Neuron (in vitro differentiated cells): ENCODE data around the gene GPD1.
A peak's percentile ranks its signal among the peaks of the same experiment; 100 is the strongest.

ENCODE experiments used
- H2AFZ ChIP-seq: one replicate; pipeline ENCODE4 v1.6.1; 2013; ENCODE audit warnings: low read depth, mild to moderate bottlenecking, inconsistent platforms, low read length, moderate library complexity
- H3K27me3 ChIP-seq: one replicate; pipeline ENCODE4 v1.6.1; 2013; ENCODE audit warnings: low read length; ENCODE audit not compliant: insufficient read depth
- H3K36me3 ChIP-seq: one replicate; pipeline ENCODE4 v1.6.1; 2013; ENCODE audit warnings: low read length; ENCODE audit not compliant: insufficient read depth
- H3K4me1 ChIP-seq: one replicate; pipeline ENCODE4 v1.6.1; 2013; ENCODE audit warnings: low read length; ENCODE audit not compliant: insufficient read depth
- H3K4me3 ChIP-seq: 2 replicates; pipeline ENCODE4 v1.5.1; 2013; ENCODE audit warnings: mild to moderate bottlenecking, low read length, moderate library complexity
- H3K9me3 ChIP-seq: one replicate; pipeline ENCODE4 v1.6.1; 2013; ENCODE audit warnings: low read length

Gene GPD1

GRCh38 chr12:50065726-50066310 is 38.0 kb upstream of the GPD1 start:
- no peaks in the 10 kb centered on the region for H3K9me3 ChIP-seq
- H3K36me3 ChIP-seq = no peaks in the 10 kb centered on the region
- H3K27me3 ChIP-seq = no peaks in the 10 kb centered on the region
- H3K4me1 ChIP-seq = peaks cover 8% of the 10 kb centered on the region
- H3K4me3 ChIP-seq = no peak overlapping the region
- H2AFZ ChIP-seq = no peak overlapping the region

- Histone ChIP-seq H3K4me3 (no peak overlapping the region), H3K4me1 (peaks cover 8% of the 10 kb centered on the region), H3K36me3 (no peaks in the 10 kb centered on the region), H2AFZ (no peak overlapping the region), H3K27me3 (no peaks in the 10 kb centered on the region), H3K9me3 (no peaks in the 10 kb centered on the region)
Observed at GRCh38 chr12:50066402-50066801, 37.4 kb upstream of the GPD1 start.

GRCh38 chr12:50069069-50069468 is 34.7 kb upstream of the GPD1 start:
- Histone ChIP-seq H2AFZ (no peak overlapping the region), H3K9me3 (no peaks in the 10 kb centered on the region)

GRCh38 chr12:50069539-50069938 is 34.3 kb upstream of the GPD1 start:
- no peaks in the 10 kb centered on the region for H3K27me3 ChIP-seq
- no peaks in the 10 kb centered on the region for H3K9me3 ChIP-seq
- no peaks in the 10 kb centered on the region for H3K36me3 ChIP-seq
- peaks cover 17% of the 10 kb centered on the region for H3K4me1 ChIP-seq
- H3K4me3 ChIP-seq = no peak overlapping the region
- H2AFZ ChIP-seq = no peak overlapping the region

More at GRCh38 chr12:50069069-50069468, 34.7 kb upstream of the GPD1 start:
- Histone ChIP-seq H3K4me1 (peaks cover 17% of the 10 kb centered on the region), H3K4me3 (no peak overlapping the region), H3K27me3 (no peaks in the 10 kb centered on the region), H3K36me3 (no peaks in the 10 kb centered on the region)

- peaks cover 19% of the 10 kb centered on the region for H3K4me1 ChIP-seq
- no peak overlapping the region for H2AFZ ChIP-seq
- no peak overlapping the region for H3K4me3 ChIP-seq
- no peaks in the 10 kb centered on the region for H3K9me3 ChIP-seq
- H3K36me3 ChIP-seq = no peaks in the 10 kb centered on the region
- H3K27me3 ChIP-seq = no peaks in the 10 kb centered on the region
Observed at GRCh38 chr12:50070314-50071060, 33.3 kb upstream of the GPD1 start.

GRCh38 chr12:50072198-50072907 is 31.5 kb upstream of the GPD1 start:
- Histone ChIP-seq H3K4me3 (no peak overlapping the region), H3K9me3 (no peaks in the 10 kb centered on the region), H3K4me1 (peaks cover 13% of the 10 kb centered on the region), H2AFZ (no peak overlapping the region), H3K36me3 (no peaks in the 10 kb centered on the region), H3K27me3 (no peaks in the 10 kb centered on the region)

- no peak overlapping the region for H3K4me3 ChIP-seq
Observed at GRCh38 chr12:50073206-50073605, 30.6 kb upstream of the GPD1 start.

GRCh38 chr12:50073712-50074111 is 30.1 kb upstream of the GPD1 start:
- H3K9me3 ChIP-seq = no peaks in the 10 kb centered on the region
- no peaks in the 10 kb centered on the region for H3K36me3 ChIP-seq
- no peak overlapping the region for H2AFZ ChIP-seq
- peaks cover 13% of the 10 kb centered on the region for H3K4me1 ChIP-seq
- no peak overlapping the region for H3K4me3 ChIP-seq
- H3K27me3 ChIP-seq = no peaks in the 10 kb centered on the region

More at GRCh38 chr12:50073206-50073605, 30.6 kb upstream of the GPD1 start:
- no peaks in the 10 kb centered on the region for H3K36me3 ChIP-seq
- H2AFZ ChIP-seq = no peak overlapping the region
- H3K4me1 ChIP-seq = peaks cover 13% of the 10 kb centered on the region
- H3K27me3 ChIP-seq = no peaks in the 10 kb centered on the region
- no peaks in the 10 kb centered on the region for H3K9me3 ChIP-seq

- Histone ChIP-seq H3K36me3 (no peaks in the 10 kb centered on the region), H3K4me1 (peaks cover 13% of the 10 kb centered on the region), H3K9me3 (no peaks in the 10 kb centered on the region), H2AFZ (peak overlapping the region; percentile 4), H3K27me3 (no peaks in the 10 kb centered on the region), H3K4me3 (no peak overlapping the region)
Observed at GRCh38 chr12:50074936-50075807, 28.6 kb upstream of the GPD1 start.

GRCh38 chr12:50075808-50076170 is 28.0 kb upstream of the GPD1 start:
- Histone ChIP-seq H3K27me3 (no peaks in the 10 kb centered on the region), H3K4me1 (peaks cover 13% of the 10 kb centered on the region)

GRCh38 chr12:50077099-50077498 is 26.7 kb upstream of the GPD1 start:
- Histone ChIP-seq H3K9me3 (no peaks in the 10 kb centered on the region), H3K4me3 (no peak overlapping the region), H3K27me3 (no peaks in the 10 kb centered on the region), H3K36me3 (no peaks in the 10 kb centered on the region), H2AFZ (no peak overlapping the region), H3K4me1 (peaks cover 17% of the 10 kb centered on the region)

More at GRCh38 chr12:50075808-50076170, 28.0 kb upstream of the GPD1 start:
- Histone ChIP-seq H3K9me3 (no peaks in the 10 kb centered on the region), H2AFZ (no peak overlapping the region), H3K36me3 (no peaks in the 10 kb centered on the region), H3K4me3 (no peak overlapping the region)

- no peaks in the 10 kb centered on the region for H3K36me3 ChIP-seq
- H3K4me1 ChIP-seq = peaks cover 18% of the 10 kb centered on the region
- no peak overlapping the region for H3K4me3 ChIP-seq
- H3K27me3 ChIP-seq = no peaks in the 10 kb centered on the region
- H3K9me3 ChIP-seq = no peaks in the 10 kb centered on the region
- no peak overlapping the region for H2AFZ ChIP-seq
Observed at GRCh38 chr12:50078281-50078680, 25.5 kb upstream of the GPD1 start.
